ENCODE data around the gene PLK4.

PLK4 gene

DNA sequence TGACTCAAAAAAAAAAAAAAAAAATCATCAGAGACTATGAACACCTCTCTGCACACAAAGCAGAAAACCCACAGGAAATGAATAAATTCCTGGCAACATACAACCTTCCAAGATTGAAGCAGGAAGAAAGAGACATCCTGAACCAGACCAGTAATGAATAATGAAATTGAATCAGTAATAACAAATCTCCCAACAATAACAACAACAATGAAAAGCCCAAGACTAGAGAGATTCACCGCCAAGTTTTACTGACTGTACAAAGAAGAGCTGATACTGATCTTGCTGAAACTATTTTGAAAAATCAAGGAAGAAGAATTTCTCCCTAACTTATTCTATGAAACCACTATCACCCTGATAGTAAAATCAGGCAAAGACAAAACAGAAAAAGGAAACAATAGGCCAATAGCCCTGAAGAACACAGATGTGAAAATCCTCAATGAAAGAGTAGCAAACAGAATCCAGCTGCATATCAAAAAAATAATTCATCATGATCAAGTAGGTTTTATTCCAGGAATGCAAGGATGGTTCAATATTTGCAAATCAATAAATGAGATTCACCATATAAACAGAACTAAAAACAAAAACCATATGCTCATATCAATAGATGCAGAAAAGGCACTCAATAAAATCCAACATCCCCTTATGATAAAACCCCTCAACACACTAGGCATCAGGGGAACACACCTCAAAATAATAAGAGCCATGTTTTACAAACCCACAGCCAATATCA lies 31.0 kb upstream of the PLK4 start:
- no peak for ATAC-seq

DNA sequence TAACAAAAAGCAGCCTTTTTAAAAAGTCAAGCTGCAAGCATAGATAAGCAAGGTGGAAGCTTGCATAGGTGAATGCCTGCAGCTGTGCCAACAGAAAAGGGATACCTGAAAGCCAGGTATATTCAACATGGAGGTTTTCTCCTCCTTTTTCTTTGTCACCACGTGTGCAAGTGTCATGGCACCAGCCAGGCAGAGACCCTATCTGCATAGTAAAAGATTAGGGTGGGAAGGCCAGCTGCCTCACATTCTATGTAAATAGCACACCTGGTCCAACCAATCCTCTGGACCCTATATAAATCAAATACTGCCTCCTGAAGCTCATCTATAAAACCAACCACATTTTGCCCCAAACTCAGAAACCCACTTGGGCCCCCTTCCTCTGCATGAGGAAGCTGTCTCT lies 28.0 kb upstream of the PLK4 start:
- TF ChIP-seq OSR1 (CRISPR knock-in tag; IDR thresholded peaks at IDR 0.05) (no peak), ISL1 (CRISPR knock-in tag; IDR thresholded peaks at IDR 0.05) (no peak), SNAI2 (CRISPR knock-in tag; IDR thresholded peaks at IDR 0.05) (no peak), BACH2 (CRISPR knock-in tag; IDR thresholded peaks at IDR 0.05; ENCODE audit: borderline replicate concordance) (no peak), ZNF8 (CRISPR knock-in tag; IDR thresholded peaks at IDR 0.05) (no peak), GLIS3 (CRISPR knock-in tag; IDR thresholded peaks at IDR 0.05) (no peak), ZFP30 (CRISPR knock-in tag; IDR thresholded peaks at IDR 0.05) (no peak), ARNTL (CRISPR knock-in tag; IDR thresholded peaks at IDR 0.05; ENCODE audit: borderline replicate concordance, low read depth) (no peak), TOX (CRISPR knock-in tag; IDR thresholded peaks at IDR 0.05; ENCODE audit: borderline replicate concordance) (no peak), ESRRG (CRISPR knock-in tag; IDR thresholded peaks at IDR 0.05) (no peak), PPARA (CRISPR knock-in tag; IDR thresholded peaks at IDR 0.05; ENCODE audit: borderline replicate concordance) (no peak), ZNF70 (CRISPR knock-in tag; IDR thresholded peaks at IDR 0.05) (no peak), ZC3H10 (CRISPR knock-in tag; IDR thresholded peaks at IDR 0.05) (no peak), TCF4 (CRISPR knock-in tag; IDR thresholded peaks at IDR 0.05; ENCODE audit: borderline replicate concordance) (no peak), ZFP3 (CRISPR knock-in tag; IDR thresholded peaks at IDR 0.05) (no peak), ZNF565 (CRISPR knock-in tag; conservative IDR thresholded peaks at IDR 0.05; ENCODE audit: low read depth) (no peak)
- TF ChIP-seq, protein P1, sequence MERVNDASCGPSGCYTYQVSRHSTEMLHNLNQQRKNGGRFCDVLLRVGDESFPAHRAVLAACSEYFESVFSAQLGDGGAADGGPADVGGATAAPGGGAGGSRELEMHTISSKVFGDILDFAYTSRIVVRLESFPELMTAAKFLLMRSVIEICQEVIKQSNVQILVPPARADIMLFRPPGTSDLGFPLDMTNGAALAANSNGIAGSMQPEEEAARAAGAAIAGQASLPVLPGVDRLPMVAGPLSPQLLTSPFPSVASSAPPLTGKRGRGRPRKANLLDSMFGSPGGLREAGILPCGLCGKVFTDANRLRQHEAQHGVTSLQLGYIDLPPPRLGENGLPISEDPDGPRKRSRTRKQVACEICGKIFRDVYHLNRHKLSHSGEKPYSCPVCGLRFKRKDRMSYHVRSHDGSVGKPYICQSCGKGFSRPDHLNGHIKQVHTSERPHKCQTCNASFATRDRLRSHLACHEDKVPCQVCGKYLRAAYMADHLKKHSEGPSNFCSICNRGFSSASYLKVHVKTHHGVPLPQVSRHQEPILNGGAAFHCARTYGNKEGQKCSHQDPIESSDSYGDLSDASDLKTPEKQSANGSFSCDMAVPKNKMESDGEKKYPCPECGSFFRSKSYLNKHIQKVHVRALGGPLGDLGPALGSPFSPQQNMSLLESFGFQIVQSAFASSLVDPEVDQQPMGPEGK (CRISPR knock-in tag; IDR thresholded peaks at IDR 0.05; ENCODE audit: borderline replicate concordance), result no peak
- TF ChIP-seq, protein P2, sequence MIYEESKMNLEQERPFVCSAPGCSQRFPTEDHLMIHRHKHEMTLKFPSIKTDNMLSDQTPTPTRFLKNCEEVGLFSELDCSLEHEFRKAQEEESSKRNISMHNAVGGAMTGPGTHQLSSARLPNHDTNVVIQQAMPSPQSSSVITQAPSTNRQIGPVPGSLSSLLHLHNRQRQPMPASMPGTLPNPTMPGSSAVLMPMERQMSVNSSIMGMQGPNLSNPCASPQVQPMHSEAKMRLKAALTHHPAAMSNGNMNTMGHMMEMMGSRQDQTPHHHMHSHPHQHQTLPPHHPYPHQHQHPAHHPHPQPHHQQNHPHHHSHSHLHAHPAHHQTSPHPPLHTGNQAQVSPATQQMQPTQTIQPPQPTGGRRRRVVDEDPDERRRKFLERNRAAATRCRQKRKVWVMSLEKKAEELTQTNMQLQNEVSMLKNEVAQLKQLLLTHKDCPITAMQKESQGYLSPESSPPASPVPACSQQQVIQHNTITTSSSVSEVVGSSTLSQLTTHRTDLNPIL (CRISPR knock-in tag; IDR thresholded peaks at IDR 0.05; ENCODE audit: low read depth), result no peak
- no peak for ATAC-seq

More for the DNA sequence above, 31.0 kb upstream of the PLK4 start:
- TF ChIP-seq ISL1 (CRISPR knock-in tag; IDR thresholded peaks at IDR 0.05) (no peak), SNAI2 (CRISPR knock-in tag; IDR thresholded peaks at IDR 0.05) (no peak), GLIS3 (CRISPR knock-in tag; IDR thresholded peaks at IDR 0.05) (no peak), ZC3H10 (CRISPR knock-in tag; IDR thresholded peaks at IDR 0.05) (no peak), ZNF8 (CRISPR knock-in tag; IDR thresholded peaks at IDR 0.05) (no peak), TCF4 (CRISPR knock-in tag; IDR thresholded peaks at IDR 0.05; ENCODE audit: borderline replicate concordance) (no peak), BACH2 (CRISPR knock-in tag; IDR thresholded peaks at IDR 0.05; ENCODE audit: borderline replicate concordance) (no peak), ESRRG (CRISPR knock-in tag; IDR thresholded peaks at IDR 0.05) (no peak), OSR1 (CRISPR knock-in tag; IDR thresholded peaks at IDR 0.05) (no peak), ZNF565 (CRISPR knock-in tag; conservative IDR thresholded peaks at IDR 0.05; ENCODE audit: low read depth) (no peak), RARB (CRISPR knock-in tag; IDR thresholded peaks at IDR 0.05) (no peak), TOX (CRISPR knock-in tag; IDR thresholded peaks at IDR 0.05; ENCODE audit: borderline replicate concordance) (no peak), ARNTL (CRISPR knock-in tag; IDR thresholded peaks at IDR 0.05; ENCODE audit: borderline replicate concordance, low read depth) (no peak), ZFP3 (CRISPR knock-in tag; IDR thresholded peaks at IDR 0.05) (no peak), ZFP30 (CRISPR knock-in tag; IDR thresholded peaks at IDR 0.05) (no peak), ZNF70 (CRISPR knock-in tag; IDR thresholded peaks at IDR 0.05) (no peak)
- TF ChIP-seq, protein P2 (CRISPR knock-in tag; IDR thresholded peaks at IDR 0.05; ENCODE audit: low read depth), result no peak
- TF ChIP-seq, protein P1 (CRISPR knock-in tag; IDR thresholded peaks at IDR 0.05; ENCODE audit: borderline replicate concordance), result no peak
- TF ChIP-seq, protein P3, sequence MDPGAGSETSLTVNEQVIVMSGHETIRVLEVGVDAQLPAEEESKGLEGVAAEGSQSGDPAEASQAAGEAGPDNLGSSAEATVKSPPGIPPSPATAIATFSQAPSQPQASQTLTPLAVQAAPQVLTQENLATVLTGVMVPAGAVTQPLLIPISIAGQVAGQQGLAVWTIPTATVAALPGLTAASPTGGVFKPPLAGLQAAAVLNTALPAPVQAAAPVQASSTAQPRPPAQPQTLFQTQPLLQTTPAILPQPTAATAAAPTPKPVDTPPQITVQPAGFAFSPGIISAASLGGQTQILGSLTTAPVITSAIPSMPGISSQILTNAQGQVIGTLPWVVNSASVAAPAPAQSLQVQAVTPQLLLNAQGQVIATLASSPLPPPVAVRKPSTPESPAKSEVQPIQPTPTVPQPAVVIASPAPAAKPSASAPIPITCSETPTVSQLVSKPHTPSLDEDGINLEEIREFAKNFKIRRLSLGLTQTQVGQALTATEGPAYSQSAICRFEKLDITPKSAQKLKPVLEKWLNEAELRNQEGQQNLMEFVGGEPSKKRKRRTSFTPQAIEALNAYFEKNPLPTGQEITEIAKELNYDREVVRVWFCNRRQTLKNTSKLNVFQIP (CRISPR knock-in tag; IDR thresholded peaks at IDR 0.05; ENCODE audit: borderline replicate concordance, low read depth), result no peak
- TF ChIP-seq, protein P4, sequence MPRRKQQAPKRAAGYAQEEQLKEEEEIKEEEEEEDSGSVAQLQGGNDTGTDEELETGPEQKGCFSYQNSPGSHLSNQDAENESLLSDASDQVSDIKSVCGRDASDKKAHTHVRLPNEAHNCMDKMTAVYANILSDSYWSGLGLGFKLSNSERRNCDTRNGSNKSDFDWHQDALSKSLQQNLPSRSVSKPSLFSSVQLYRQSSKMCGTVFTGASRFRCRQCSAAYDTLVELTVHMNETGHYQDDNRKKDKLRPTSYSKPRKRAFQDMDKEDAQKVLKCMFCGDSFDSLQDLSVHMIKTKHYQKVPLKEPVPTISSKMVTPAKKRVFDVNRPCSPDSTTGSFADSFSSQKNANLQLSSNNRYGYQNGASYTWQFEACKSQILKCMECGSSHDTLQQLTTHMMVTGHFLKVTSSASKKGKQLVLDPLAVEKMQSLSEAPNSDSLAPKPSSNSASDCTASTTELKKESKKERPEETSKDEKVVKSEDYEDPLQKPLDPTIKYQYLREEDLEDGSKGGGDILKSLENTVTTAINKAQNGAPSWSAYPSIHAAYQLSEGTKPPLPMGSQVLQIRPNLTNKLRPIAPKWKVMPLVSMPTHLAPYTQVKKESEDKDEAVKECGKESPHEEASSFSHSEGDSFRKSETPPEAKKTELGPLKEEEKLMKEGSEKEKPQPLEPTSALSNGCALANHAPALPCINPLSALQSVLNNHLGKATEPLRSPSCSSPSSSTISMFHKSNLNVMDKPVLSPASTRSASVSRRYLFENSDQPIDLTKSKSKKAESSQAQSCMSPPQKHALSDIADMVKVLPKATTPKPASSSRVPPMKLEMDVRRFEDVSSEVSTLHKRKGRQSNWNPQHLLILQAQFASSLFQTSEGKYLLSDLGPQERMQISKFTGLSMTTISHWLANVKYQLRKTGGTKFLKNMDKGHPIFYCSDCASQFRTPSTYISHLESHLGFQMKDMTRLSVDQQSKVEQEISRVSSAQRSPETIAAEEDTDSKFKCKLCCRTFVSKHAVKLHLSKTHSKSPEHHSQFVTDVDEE (CRISPR knock-in tag; IDR thresholded peaks at IDR 0.05), result no peak

Measured in SK-N-SH treated with all-trans-retinoic acid at 6 μM for 48 hours (cell line).